GM19455 (cell line): ENCODE data around the gene NACAD.

Source experiments
- ATAC-seq: cut with Tn5 transposase; IDR thresholded peaks from one replicate; pipeline ENCODE4 v1.9.1; 2021; ENCODE audit not compliant: unreplicated experiment

The NACAD gene, protein sequence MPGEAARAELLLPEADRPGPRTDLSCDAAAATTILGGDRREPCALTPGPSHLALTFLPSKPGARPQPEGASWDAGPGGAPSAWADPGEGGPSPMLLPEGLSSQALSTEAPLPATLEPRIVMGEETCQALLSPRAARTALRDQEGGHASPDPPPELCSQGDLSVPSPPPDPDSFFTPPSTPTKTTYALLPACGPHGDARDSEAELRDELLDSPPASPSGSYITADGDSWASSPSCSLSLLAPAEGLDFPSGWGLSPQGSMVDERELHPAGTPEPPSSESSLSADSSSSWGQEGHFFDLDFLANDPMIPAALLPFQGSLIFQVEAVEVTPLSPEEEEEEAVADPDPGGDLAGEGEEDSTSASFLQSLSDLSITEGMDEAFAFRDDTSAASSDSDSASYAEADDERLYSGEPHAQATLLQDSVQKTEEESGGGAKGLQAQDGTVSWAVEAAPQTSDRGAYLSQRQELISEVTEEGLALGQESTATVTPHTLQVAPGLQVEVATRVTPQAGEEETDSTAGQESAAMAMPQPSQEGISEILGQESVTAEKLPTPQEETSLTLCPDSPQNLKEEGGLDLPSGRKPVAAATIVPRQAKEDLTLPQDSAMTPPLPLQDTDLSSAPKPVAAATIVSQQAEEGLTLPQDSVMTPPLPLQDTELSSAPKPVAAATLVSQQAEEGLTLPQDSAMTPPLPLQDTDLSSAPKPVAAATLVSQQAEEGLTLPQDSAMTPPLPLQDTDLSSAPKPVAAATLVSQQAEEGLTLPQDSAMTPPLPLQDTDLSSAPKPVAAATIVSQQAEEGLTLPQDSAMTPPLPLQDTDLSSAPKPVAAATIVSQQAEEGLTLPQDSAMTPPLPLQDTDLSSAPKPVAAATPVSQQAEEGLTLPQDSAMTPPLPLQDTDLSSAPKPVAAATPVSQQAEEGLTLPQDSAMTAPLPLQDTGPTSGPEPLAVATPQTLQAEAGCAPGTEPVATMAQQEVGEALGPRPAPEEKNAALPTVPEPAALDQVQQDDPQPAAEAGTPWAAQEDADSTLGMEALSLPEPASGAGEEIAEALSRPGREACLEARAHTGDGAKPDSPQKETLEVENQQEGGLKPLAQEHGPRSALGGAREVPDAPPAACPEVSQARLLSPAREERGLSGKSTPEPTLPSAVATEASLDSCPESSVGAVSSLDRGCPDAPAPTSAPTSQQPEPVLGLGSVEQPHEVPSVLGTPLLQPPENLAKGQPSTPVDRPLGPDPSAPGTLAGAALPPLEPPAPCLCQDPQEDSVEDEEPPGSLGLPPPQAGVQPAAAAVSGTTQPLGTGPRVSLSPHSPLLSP (N-terminal part only)

DNA sequence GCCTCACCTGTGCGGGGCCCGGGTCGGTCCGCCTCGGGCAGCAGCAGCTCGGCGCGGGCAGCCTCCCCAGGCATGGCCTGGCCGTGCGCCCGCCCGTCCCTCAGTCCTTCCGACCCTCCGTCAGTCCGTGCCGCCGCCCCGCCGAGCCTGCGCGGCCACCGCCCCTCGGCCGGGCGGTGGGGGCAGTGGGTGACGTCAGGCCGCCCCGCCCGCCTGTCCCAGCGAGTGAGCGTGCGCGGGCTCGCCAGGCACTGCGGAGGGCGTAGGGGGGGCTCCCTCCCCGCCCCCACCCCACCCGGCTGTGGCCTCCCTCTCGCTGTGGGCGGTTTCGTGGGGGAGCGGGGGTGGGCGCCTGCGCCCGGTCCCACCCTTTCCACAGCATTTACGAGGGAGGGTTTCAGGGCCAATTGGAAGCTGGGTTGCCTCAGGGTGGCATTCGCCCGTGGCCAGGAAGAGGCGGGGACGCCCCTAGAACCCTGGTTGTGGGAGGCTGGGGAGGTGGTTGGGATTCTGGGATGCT is at the start of gene NACAD:
NACAD (minus strand) TSS at position 149 of the 520 bp plus-strand sequence; CDS start at position 74, 75 bp downstream.
- no peak for ATAC-seq

DNA sequence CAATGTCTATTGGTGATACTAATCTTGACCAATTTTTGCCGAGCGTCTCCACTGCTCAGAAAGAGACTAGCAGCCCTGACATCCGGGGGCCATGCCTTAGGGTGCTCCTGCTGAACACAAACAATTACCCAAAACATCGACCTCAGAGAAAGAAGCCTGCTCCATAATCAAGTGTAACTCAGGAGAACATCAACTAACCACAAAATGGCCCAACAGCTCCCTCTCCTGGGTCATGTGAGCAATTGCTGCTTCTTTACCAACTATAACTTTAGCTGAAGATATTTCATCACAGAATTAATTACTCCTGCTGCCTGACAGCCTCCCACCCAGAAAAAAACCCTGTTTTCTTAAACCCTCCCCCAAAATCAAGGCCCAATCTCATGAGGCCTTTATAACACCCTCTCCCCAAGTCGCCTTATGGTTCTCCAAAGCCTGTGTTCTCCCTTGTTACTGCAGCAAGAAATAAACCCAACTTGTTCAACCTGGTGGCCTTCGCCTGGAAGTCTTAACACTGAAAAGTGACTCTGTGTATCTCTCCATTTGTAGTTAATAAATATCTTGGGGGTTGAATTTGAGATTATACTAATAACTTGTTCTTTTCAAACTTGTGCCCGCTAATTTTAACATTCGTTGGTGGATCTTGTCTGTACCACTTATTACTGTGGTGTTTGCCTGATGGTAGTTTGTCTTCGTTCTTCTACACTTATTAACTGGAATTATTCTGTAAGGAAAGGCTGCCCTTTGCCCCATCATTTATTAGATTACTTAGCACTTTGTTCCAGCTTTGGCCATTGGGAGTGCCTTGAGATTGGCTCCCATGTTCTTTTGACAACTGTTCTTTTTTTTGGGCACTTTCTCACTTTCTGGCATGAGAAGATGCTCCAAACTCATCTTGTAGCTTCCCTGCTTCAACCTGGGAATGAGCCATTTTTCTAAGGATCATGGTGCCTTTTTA is 47.6 kb upstream of the NACAD start:
- ATAC-seq: peak; percentile 73

DNA sequence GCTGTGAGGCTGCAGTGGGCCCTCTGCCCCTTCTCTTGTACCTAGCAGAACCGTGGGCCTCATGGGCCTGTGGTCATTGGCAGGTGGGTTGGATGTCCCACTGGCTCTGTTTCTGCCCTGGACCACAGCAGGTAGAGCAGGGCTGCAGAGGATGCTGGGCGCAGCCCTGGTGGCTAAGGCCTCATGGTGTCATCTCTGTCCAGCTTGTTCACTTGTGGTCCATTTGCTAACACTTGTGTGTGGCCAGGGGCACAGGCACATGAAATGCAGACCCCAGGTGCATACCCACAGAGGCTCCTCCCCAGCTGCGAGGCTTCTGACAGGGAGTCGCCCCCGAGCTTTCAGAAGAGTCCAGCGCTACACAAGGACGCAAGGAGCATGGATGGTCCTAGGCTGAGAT is 45.1 kb upstream of the NACAD start:
- ATAC-seq: no peak

DNA sequence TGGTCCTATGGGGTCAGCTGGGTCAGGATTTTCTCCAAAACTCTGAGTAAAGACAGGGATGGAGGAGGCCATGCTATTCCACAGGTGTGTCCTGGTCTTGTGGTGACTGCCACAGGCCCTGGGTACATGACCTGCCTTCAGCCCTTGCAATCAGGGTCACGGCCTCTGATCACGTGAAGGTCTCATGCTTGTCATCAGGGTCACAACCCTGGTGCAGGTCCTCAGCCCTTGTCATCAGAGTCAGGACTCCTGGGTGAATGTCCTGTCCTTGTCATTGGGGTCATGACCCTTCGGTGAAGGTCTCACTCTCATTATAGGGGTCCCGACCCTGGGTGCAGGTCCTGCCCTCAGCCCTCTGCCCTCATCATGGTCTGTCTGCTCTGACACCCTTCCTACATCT is 44.6 kb upstream of the NACAD start:
- no peak for ATAC-seq

DNA sequence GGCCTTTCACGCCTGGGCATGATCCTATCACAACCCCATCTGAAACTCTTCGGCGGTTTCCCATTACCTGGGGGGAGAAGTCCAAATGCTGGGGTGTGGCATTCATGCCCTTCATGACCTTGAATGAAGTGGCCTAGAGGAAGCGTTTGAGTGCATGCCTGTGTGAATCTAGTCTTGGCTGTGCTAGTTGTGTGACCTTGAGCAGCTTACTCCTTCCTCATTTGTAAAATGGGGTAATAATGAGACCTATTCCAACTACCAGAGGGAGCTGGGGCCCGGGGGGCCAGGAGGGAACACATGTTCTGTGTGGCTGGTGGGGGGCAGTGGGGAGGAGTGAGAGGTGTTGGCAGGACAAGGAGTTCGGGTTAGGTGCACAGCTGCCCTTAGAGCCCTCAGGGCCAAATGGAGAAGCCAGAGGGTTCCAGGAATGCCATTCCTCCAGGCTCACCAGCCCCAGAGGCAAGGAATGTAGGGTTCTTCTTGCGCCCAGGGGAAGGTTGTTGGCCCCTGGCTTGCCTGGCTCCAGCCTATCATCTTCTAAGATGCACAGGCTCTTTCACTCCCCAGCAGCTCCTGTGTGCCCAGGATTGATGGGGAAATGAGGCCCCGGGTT is 44.0 kb upstream of the NACAD start:
- no peak for ATAC-seq

DNA sequence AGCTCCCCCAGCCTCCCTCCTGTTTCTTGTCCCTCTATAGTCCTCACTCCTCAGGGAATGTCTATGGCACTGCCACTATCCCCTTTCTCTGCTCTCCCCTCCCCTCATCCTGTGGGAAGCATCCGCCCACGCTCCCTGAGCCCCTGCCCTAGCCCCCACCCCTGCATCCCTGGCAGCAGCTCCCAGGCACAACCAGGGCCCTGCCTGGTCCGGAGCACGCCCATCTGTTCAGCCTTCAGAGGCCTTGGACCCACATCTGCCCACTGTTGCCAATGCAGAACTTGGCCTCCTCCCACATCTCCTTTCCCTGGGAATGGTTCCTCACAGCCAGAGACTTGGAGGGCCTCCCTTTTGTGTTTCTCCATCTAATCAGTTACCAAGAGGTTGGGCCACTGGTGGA is 43.1 kb upstream of the NACAD start:
- no peak for ATAC-seq

DNA sequence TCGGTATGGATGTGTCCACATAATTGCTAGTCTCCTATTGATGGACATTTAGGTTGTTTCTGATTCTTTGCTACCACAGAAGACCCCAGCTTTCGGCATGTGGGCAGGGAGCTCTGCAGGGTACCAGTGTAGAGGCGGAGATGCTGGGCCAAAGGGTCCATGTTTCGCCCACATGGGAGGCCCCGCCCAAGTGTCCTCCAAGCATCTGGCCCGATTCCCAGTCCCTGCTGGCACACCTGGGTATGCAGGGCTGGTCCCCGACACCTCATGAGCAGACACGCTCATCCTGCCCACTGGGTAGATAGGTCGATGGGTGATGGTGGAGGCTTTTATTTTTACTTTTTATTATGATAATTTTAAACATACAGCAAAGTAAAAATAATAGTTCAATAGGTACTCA is 42.1 kb upstream of the NACAD start:
- no peak for ATAC-seq

DNA sequence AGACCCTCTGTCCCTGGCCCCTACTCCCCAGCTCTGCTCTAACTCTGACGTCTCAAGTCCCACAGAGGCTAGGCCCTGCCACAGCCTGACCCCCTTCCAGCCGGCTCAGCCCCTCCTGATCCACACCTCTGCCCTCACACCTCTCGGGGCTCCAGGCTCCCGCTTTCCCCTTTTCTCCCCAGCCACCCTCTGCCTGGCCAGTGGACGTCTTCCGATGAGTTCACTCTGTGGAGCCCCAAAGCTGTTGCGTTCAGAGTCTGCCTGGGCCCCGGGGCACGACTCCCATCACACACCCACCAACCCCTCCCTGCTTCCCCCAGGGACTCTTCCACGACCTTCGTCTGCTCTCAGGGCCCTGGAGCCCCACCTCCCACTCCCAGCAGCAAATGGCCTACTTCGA is 41.1 kb upstream of the NACAD start:
- no peak for ATAC-seq

DNA sequence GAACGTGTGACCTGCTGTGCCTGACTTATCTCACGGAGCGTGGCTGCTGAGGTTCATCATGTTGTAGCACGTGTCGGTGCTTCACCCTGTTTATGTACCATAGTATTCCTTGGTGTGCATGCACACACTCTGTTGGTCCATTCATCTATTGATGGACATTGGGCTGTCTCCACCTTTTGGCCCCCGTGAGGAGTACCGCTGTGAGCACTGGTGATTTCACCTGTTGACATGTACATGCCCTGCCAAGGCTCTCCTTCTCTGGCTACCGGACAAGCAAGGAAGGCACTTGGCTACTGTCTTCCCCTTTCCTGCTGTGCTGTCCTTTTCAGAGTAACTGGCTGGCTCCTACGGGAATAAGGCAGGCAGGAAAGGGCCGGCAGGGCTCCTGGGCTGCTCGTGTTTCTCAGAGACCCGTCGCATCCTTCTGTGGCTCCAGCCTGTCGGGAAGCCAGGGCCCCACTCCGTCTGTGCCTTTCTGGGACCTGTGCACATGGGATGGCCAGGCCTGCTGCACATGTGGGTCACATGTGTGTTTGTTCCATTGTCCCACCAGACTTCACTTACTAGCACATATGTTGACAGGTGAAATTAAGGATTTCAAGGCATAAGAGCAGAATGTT is 40.5 kb upstream of the NACAD start:
- no peak for ATAC-seq

DNA sequence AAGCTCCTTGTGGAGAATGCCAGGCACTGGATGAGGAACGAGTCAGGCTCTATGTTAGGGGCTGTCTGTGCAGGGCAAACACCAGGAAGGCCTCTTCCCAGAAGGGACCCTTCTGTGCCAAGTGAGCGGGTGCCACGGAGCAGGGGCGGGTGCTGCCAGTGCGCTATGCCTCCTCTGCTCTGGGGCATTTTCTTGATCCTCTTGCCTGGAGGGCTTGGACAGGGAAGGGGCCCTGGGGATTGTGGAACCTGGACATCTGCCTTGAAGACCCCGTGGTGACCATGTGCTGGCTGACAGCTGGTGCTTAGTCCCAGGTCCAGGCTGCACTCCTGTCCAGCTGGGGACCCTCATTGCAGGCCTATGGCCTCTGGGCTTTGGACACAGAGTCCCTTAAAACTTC is 38.2 kb upstream of the NACAD start:
- no peak for ATAC-seq

DNA sequence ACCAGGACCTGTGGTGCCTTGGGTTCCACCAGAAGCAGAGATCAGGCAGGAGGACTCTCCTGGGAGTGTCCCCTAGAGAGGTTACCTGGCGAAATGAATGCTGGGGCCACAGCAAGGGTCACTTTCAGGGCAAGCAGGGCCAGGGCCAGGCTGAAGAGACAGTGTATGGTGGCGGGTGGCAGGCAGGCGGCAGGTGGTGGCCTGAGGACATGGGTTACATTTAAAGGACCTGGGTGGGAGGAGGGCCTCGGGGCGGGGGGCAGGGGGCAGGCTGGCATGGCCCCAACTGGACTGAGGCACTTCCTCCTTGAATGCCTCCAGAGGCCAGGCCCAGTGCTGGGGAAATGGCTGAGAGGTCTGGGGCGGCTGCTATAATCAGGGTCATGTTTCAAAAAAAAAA is 37.4 kb upstream of the NACAD start:
- ATAC-seq: no peak

DNA sequence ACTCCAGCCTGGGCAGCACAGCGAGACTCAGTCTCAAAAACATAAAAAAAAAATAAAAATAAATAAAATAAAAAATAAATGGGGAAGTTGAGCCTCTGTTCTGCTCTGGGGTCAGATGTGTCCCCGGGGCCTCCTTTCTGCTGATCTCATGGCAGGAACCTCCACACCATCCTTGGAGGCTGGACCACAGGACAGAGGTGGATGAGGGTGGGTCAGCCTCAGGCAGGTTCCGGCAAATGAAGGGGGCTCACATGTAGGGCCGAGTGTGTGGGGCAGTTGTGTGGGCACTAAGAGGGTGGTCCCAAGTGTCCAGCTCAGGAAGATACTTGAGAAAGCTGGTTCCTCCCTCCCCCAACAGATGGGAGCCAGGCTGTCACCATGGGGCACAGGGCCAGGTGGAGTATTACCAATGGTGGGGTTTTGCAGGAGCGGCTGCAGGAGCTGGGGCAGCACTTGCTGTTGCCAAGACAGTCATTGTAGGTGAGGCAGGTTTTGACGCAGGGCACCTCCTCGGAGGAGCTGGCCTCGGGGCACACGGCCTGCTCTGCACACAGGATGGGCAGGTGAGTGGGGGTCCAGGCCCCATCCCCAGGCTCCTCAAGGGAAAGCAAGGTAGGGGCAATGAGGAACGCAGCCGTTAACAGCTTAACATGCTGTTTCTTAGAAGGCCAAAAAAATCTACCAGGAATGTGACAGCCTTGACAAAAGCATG is 36.6 kb upstream of the NACAD start:
- ATAC-seq: no peak

DNA sequence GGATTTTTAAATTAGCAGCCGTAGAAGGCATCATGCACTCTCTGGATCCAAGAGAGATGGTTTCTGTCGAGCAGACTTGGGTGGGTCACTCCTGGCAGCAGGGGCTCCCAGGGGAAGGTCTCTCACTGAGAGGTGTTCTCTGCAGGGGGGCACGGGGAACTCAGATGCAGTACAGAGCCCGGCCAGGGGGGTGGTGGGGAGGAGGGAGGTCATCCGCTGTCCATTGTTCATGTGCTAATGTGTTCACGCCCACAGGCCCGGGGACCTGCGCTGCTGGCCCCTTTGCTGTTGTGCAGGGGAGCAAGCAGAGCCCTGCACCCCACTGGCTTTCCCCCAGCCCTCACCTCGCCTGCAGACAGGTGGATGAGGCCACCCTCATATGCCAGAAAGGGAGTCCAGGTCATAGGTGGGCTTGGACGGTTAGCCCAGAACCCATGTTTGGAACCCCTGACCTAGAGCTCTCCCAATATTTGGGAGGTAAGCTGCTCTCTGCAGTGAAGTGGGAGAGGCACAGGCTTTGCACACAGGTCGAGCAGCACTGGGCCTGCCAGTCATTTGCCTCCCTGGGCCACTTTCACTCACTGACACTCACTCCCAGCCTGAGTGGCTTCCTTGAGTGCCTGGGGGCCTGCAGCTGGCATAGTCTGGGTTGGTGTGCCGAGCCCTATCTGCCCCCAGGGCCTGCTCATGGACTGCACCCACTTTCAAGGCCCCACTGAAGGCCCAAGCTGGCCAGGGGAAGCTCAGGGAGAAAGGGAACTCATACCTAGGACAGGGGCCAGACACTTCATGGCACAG is 35.3 kb upstream of the NACAD start:
- ATAC-seq: no peak

DNA sequence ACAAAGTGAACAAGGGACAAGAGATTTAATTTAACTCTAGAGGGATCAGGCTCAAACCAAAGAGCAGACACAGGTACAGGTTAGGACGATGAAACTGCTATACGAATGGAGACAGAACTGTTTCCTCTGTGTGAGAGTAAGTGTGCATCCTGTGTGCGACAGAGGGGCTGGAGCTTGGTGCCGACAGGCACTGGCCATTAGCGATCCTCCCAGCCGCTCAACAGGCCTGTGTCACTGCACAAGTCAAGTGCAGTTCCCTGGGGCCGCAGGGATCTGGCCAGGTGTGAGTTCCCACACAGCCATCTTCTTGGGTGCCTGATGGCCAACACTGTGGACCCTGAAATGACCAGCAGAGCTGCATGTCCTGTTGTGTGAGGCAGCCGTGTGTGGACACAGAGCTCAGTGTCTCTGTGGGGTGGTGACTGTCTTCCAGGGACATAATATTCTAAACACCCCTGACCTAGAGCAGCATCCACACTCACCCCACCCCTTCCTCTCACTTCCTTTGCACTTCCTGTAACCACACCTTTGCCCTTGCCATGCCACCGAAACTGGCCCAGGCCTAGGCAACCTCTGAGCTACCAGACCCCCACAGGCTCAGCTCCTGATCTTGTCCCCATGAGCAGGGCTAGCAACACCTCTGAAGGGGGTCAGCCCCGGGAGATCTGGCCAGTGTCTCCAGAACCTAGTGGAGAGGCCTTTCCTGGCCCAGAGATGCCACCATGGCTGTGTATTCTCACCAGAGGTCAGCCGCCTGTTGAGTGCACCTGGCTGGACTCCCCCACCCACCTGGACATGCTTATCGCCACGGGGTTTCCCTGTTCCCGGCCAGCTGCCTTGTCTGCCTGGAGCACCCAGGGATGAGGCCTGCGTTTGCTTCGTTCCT is 34.4 kb upstream of the NACAD start:
- no peak for ATAC-seq

DNA sequence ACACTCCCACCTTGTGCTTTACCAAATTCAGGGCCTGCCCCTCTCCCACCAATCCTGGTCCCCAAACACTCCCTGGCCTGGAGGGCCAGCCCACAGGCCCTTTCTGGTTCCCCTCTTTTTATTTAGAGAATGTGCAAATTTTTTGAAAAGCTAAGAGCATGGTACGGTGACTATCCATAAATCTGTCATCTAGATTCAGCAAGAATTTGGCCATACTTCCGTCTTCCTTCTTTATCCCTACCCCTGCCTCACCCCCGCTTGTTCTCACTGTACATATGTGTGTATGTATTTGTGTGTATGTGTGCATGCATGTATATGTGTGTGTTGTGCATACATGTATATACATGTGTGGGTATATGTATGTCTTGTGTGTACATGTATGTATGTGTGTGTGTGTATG is 30.8 kb upstream of the NACAD start:
- no peak for ATAC-seq

DNA sequence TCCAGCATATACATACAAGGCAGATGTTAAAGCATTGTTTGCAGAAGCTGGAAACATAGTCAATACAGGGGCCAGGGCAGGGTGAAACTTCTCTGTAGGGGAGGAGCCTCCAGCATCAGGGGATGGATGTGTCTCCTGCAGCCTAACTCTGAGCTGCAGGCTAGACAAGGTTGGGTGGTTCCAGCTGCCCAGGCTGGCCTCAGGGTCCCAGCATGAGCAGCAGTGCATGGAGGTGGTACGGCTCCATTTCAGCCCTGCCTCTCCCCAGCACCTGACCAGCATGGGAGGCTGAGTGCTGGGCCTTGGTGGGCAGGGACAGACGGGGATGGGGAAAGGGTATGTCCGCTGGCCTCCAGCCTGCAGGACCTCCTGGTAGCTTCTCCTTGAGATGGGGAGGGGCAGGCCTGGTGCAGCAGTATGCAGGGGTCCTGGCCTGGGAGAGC is 30.1 kb upstream of the NACAD start:
- ATAC-seq: no peak

DNA sequence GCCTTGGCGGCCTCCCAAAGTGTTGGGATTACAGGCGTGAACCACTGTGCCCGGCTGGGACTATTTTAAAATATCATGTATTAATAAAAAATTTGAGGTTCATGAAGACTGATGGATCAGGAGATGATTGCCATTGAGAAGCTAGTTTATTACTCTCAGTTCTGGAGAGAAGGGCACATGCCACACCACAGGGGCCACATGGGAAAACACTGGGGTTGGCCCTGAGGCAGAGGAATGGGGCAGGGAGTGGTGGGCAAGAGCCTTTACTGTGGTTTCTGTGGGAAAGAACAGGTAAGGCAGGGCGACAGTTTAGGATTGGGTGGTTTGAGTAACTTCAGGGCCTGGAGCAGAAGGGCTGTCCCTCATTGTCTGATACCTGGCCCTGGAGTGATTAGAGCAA is 29.5 kb upstream of the NACAD start:
- no peak for ATAC-seq
